ENCODE data around the gene TMSB10.

TMSB10 gene

DNA sequence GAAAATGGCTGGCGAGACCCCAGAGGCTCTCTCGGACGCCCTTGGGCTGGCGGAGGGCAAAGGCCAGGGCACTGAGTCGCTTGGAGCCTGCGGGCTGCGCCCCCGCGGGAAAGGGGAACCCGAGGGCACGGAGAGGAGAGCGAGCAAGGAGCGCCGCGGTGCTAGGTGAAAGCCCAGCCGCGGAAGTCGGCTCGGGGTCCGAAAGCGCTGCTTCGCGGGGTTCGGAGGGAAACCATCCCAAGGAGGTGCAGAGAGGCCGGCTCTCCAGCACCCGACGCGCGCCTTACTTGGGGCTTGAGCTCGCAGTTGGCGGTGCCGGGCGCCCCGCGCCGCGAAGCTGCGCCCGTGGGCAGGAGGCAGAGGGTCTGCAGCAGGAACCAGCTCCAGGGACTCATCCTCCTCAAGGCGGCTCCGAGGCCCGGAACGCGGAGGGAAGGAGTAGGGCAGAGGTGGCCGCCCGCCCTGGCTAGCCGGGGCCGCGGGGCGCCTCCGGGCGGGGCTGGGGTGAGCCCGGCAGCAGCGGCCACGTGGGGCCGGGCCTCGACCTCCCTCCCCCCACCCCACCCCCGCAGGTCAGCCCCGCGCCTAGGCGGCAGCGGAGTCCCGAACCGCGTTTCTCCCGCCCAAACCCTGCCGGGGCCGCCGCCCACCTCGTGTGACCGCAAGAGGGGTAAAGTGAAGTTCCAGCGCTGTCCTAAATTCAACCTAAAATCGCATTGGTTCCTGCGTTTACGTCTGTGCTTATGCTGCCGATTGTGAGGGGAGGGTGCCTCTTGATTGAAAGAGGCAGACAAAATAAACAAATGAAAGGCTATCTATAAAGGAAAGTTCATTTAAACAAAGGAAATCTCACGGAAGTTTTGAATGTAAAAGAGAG lies 24.6 kb upstream of the TMSB10 start, which contains the start of gene TRABD2A:
TSS of gene TRABD2A (minus strand) at position 440 of the 877 bp plus-strand sequence. CDS start at position 395, 45 bp downstream.
- TF ChIP-seq, protein P1, sequence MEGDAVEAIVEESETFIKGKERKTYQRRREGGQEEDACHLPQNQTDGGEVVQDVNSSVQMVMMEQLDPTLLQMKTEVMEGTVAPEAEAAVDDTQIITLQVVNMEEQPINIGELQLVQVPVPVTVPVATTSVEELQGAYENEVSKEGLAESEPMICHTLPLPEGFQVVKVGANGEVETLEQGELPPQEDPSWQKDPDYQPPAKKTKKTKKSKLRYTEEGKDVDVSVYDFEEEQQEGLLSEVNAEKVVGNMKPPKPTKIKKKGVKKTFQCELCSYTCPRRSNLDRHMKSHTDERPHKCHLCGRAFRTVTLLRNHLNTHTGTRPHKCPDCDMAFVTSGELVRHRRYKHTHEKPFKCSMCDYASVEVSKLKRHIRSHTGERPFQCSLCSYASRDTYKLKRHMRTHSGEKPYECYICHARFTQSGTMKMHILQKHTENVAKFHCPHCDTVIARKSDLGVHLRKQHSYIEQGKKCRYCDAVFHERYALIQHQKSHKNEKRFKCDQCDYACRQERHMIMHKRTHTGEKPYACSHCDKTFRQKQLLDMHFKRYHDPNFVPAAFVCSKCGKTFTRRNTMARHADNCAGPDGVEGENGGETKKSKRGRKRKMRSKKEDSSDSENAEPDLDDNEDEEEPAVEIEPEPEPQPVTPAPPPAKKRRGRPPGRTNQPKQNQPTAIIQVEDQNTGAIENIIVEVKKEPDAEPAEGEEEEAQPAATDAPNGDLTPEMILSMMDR (IDR thresholded peaks at IDR 0.05; ENCODE audit: low read depth, low read length), result no peak
- no peak for DNase-seq (ENCODE audit: extremely low read depth, low read depth)

DNA sequence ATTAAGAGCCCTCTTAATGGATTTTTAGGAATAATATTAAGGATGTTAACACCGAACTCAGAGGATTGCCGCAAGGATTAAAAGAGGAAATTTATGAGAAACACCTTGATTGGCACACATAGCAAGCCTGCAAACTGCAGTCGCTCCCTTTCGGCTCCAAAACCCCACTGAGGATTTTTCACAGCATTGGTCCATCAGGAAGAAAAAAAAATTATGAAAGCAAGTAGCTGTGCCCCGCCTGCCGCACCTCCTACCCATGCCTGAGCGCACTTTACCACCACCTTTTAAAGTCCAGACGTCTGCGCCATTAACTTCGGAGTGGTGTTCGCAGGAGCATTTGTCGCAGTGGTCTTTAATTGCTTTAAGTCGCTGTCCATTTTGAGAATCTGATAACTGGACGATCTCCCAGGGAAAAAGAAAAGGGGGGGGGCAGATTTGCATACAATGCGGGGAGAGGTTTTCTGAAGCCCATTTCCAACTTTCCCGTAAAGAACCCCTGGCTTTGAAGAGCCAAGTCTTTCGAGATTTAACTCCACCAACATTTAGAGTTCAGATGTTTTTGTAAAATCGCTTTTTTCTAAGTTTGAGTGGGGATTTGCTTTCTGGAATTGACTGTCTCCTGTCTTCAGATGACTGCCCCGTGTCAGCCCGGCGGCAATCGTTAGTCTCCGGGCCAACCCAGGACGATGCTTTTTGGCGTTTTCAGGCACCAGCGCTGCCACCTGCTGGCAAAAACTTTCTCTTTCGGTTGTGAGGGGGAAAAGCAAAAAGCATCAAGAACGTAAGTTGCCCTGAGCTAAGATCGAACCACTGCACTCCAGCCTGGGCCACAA lies 23.7 kb upstream of the TMSB10 start:
- DNase-seq (ENCODE audit: extremely low read depth, low read depth), result peak; percentile 48

DNA sequence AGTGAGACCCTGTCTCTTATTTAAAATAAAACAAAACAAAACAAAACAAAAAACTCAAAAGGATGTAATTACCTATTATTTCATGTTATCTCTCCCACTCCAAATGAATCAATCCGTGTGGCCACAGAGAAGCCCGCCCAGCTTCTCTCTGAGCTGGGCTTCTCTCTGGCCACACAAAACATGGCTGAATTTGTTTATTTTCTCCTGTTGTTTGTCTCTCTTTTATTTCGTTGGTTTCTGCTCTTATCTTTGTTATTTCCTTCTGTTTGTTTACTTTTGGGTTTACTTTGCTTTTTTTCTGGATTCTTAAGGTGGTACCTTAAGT lies 23.1 kb upstream of the TMSB10 start:
- TF ChIP-seq, protein P1 (IDR thresholded peaks at IDR 0.05; ENCODE audit: low read depth, low read length), result no peak
- DNase-seq (ENCODE audit: extremely low read depth, low read depth), result no peak

More for the DNA sequence above, 23.7 kb upstream of the TMSB10 start:
- TF ChIP-seq, protein P1 (IDR thresholded peaks at IDR 0.05; ENCODE audit: low read depth, low read length), result peak; percentile 80

DNA sequence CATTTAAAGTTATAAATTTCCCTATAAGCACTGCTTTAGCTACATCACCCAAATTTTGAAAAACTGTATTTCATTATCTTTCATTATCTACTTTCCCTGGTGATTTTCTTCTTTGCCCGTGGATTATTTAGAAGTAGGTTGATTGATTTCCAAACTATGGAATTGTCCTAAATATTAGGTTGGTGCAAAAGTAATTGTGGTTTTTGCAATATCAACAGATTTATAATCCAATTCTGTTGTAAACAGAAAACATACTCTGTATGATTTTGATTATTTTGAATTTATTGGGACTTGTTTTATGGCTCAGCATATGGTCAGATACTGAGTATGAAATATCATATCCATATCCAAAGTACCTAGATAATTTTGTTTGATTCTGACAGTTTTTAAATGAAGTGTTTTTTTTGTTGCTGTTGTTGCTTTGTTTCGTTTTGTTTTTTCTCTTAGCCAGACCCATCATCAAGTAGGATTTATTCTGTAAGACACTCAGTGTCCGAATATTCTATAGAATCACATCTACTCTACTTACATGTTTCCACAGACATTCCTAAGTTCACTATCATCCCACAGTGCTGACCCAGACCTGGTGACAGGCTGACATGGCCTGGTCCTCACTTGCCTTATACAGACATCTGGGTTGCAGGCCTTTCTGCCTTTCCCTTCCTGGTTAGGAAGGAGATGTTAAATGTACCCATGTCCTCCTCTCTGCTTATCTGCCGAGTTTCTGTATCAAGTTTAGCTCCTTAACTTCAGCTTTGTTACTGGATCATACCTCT lies 22.5 kb upstream of the TMSB10 start:
- DNase-seq (ENCODE audit: extremely low read depth, low read depth), result no peak
- TF ChIP-seq, protein P1 (IDR thresholded peaks at IDR 0.05; ENCODE audit: low read depth, low read length), result no peak

DNA sequence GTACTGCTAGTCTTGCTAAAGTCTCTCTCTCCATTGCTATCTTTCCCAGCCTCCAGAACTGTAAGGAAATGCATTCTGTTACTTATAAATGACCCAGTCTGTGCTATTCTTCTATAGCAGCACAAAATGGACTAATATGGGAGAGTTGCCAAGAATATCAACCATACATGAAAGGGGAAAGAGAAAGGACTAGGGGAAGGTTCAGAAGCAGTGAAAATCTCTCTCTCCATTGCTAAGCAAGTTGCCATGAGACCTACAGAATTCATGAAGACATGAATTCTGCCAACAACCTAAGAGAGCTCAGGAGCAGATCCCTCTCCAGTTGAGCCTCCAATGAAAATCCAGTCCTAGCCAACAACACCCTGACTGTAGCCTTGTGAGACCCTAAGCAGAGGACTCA lies 21.0 kb upstream of the TMSB10 start:
- DNase-seq (ENCODE audit: extremely low read depth, low read depth), result no peak
- TF ChIP-seq, protein P1 (IDR thresholded peaks at IDR 0.05; ENCODE audit: low read depth, low read length), result no peak

DNA sequence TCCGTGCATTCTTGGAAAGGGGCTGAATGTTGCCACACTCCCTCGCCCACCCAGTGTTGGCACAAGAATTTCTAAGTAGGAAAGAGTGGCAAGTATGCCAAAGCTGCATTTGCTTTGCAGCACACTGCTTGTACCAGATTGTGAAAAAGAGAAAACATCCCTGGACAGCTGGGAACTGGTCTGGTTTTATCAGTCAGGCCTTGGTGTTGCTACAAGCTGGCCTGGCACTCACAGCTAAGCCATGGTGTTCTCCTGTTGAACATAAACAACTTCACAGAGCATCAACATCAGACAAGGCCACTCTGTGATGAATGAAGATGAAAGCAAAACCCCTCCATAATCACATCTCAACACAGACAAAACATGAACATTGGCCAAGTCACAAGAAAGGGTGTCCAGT lies 20.3 kb upstream of the TMSB10 start:
- TF ChIP-seq, protein P1 (IDR thresholded peaks at IDR 0.05; ENCODE audit: low read depth, low read length), result no peak
- no peak for DNase-seq (ENCODE audit: extremely low read depth, low read depth)
